GM18907 (cell line): ENCODE measurements around the gene NOP9.

Experiments
- ATAC-seq: cut with Tn5 transposase; IDR thresholded peaks from one replicate; pipeline ENCODE4 v1.9.1; 2021; ENCODE audit warnings: mild to moderate bottlenecking, moderate library complexity; ENCODE audit not compliant: unreplicated experiment

The NOP9 gene

DNA sequence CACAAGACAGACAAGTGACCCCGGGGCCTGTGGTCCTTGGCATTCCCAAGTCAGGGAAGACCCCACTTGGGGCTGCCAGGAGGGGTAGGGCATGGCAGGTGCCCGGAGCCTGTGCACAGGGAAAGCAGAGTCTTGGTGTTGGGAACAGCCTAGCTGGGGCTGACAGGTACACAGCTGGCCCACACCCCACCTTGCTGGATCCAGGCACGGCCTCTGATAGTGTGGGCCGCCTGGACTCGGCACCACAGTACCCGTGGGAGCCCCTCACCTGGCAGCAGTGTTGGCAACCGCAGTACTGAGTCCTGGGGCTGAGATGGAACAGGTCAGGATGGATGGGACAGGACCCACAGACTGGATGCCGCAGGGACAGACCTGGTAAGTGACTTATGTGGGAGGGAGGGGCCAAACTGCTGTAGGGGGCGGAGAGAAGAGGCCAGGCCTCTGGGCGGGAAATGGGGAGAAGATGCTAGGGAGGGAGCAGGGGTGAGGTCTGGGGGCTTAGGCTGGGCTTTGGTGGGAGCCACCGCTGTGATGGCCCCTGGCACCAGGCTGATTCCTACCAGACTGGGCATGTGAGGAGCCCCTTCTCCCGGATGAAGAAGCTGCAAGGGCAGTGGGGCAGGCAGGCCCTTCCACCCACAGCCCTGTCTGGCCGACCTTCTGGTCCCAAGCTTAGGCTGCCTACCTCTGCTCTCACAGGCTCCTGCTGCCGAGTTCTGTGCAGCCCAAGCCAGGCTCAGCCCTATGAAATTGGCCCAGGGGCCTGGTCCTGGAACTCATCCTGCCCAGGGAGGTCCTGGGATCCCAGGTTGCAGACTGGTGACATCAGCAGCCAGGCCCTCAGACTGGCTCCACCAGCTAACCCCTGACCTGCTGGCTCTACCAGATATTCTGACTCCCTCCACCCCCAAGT is 36.6 kb upstream of the NOP9 start, which contains the start of gene TGM1:
Gene TGM1 (minus strand): TSS at position 357 of the 913 bp plus-strand sequence. CDS start 825 bp downstream, outside the sequence.
- no peak for ATAC-seq

GRCh38 chr14:24263848-24264247 is 35.8 kb upstream of the NOP9 start:
- ATAC-seq: no peak

- ATAC-seq: no peak
These were observed 35.4 kb upstream of the NOP9 start for GRCh38 chr14:24264298-24264697.

DNA sequence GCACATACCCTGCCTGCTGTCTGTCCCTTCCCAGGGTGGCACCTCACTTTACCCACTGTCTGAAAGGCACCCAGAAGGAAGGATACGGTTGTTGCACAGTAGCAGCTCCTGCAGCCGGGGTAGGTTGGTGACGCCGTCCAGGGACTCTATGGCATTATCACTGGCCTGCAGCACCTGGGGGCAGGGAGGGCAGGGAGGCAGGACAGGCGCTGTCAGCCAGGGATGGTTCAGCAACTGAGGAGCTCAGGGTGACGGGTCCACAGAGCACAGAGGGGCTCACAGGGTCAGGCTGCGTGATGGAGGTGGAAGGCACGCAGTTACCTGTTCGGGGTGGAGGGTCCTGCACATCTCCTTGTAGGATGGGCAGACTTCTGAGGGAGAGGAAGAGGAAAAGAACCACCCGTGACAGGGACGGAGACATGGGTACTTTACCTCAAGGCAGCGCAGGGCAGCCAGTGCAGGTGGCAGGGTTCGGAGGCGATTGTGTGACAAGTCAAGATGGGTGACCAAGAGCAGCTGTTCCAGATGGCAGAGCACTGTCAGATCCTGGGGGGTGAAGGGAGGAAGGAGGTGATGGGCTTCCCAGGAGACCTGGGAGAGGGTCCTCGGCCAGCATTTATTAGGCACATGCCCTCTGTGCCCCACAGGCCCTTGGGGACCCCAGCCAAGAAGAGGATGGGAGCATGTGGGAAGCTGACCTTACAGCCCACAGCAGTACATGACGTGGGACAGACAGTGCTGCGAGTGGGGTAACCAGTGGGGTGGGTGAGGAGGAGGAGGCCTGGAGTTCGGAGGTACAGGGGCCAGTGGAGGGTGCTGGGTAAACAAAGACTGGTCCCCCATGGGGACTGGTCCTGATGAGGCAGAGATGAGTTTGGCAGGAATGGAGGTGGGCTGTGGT is 33.1 kb upstream of the NOP9 start:
- no peak for ATAC-seq

- ATAC-seq: no peak
These were observed 32.1 kb upstream of the NOP9 start for GRCh38 chr14:24267516-24267915.

- ATAC-seq: no peak
These were observed 31.4 kb upstream of the NOP9 start for GRCh38 chr14:24268225-24268624.

DNA sequence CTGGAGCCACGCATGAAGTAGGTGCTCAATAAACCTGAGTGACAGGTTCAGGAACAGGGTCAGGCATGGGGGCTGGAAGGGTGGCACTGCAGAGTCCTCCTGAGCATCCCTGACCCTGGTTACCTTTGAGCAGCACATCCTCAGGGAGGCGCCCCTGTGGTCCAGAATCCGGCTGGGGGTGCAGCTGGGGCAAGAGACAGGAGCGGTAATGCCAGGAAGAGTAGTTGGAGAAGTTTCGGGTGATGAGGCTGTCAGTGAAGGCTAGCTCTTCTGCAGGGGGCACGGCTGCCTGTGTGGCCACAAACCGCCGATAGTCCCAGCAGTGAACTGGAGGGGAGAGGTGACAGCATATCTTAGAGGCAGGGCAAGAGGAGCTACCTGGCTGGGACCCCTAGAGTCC is 30.3 kb upstream of the NOP9 start:
- no peak for ATAC-seq

GRCh38 chr14:24269910-24270536 is 29.6 kb upstream of the NOP9 start:
- ATAC-seq: no peak

DNA sequence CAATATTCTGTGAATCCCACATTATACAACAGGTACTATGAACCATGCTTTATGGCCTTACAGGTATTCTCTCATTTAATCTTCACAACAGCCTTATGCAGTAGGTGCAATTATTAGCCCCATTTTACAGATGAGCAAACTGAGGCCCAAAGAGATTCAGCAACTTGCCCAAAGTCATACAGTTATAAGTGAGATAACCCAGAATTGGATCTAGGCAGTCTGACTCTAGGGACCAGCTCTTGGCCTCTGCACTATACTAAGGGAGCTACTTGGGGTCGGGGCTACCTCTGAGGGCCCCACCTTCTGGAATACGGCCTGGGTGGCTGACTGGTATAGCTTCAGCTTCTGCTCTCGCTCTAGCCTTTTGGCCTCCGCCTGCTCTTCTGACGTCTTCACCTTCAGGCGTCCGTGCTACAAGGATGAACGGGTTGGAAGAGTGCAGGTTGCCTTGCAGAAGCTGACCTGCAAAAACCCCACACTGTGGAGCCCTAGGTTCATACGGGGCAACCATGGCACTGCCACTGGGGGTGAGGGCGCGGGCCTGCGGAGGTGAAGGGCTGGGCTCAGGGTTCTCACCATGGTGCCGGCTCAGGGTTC is 29.0 kb upstream of the NOP9 start:
- no peak for ATAC-seq

- ATAC-seq: peak; percentile 86
These were observed 28.4 kb upstream of the NOP9 start, which contains the start of gene RABGGTA for GRCh38 chr14:24271134-24271833. TSS of gene RABGGTA (minus strand) at chr14:24271597. CDS start at chr14:24271115, 482 bp downstream.

DNA sequence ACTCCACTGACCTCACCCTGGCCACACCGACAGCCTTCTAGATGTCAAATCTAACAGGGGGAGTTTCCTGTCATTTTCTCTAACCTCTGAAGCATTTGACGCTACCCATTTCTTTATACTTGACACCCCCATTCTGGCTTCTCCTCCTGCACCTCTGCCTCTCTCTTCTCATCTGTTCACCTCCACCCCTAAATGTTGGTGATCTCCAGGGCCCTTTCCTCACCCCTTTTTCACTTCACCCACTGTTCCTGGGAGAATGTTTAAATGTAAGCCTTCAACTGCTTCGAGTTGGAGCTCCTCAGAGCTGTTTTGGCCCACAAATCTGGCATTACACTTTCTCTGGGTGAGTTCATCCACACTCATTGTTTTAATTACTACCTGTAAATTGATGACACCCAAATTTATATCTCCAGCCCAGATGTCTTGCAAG is 27.8 kb upstream of the NOP9 start:
- no peak for ATAC-seq

DNA sequence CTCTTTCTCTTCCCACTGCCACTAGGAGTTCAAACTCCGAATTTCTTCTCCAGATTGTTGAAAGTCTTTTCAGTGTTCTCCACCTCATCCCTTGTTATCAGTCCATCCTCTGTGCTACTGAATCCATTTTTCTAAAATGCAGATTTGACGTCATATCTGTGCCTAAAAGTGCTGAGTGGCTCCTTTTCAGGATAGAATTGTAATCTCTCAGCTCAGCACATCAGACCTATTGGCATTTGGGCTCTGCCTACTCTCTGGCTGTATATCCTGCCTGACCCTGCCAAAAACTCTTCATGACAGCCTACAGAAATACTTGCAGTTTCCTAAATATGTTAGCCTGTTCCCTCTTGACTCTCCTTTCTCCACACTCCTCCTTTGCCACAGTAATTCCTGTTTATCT is 27.2 kb upstream of the NOP9 start:
- ATAC-seq: no peak

GRCh38 chr14:24273422-24273998 is 26.1 kb upstream of the NOP9 start:
- no peak for ATAC-seq

GRCh38 chr14:24274101-24274543 is 25.5 kb upstream of the NOP9 start:
- peak; percentile 50 for ATAC-seq

- ATAC-seq: no peak
These were observed 22.6 kb upstream of the NOP9 start for GRCh38 chr14:24277071-24277470.

DNA sequence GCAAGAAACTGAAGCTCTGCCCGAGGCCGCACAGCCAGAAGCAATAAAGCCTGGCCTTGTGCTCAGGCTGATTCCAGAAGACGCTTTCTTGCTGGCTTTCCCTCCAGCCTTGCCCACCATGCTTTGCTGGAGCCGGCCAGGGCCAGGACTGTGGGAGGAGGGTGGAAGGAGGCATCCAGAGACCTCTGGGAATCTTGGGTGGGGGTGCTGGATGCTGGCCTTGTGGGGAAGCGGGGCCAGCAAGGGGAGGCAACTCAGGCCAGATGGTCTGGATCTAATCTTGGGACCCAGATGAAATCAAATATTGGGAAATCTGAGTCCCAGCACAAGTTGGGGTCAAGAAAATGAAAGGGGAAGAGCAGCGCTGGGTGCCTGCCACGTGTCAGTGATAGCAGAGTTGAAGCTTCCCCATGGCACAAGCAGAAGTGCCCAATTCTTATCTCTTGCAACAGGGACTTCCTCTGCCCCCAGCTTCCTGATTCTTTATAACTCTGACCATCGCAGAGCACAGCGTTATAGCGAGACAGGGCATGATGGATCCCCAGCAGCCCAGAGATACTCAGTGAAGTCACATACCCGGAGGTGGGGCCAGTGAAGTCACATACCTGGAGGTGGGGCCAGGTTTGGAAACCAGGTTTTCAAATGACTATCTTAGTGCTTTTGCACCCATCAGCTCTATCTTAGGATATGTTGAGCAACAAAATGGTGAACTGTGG is 21.9 kb upstream of the NOP9 start:
- no peak for ATAC-seq

GRCh38 chr14:24278424-24278823 is 21.2 kb upstream of the NOP9 start:
- no peak for ATAC-seq

GRCh38 chr14:24279301-24280186 is 20.1 kb upstream of the NOP9 start:
- peak; percentile 74 for ATAC-seq
